Neural progenitor cell (in vitro differentiated cells): ENCODE measurements around the gene HDAC4.

Experiments used
- EZH2 ChIP-seq: fragments of 200-600 bp; sonication (generic); IDR thresholded peaks from 2 replicates; pipeline ENCODE4 v1.6.1; 2017; ENCODE audit warnings: antibody characterized with exemption, mild to moderate bottlenecking, moderate library complexity
- EZH2phosphoT487 ChIP-seq: fragments of 200-600 bp; sonication (generic); IDR thresholded peaks from 2 replicates; pipeline ENCODE4 v1.6.1; 2017; ENCODE audit warnings: antibody characterized with exemption
- TF ChIP-seq, protein P1 (sequence below): fragments of 200-600 bp; sonication (generic); IDR thresholded peaks from 2 replicates; pipeline ENCODE4 v1.5.1; 2017; ENCODE audit warnings: antibody characterized with exemption, mild to moderate bottlenecking

DNA sequence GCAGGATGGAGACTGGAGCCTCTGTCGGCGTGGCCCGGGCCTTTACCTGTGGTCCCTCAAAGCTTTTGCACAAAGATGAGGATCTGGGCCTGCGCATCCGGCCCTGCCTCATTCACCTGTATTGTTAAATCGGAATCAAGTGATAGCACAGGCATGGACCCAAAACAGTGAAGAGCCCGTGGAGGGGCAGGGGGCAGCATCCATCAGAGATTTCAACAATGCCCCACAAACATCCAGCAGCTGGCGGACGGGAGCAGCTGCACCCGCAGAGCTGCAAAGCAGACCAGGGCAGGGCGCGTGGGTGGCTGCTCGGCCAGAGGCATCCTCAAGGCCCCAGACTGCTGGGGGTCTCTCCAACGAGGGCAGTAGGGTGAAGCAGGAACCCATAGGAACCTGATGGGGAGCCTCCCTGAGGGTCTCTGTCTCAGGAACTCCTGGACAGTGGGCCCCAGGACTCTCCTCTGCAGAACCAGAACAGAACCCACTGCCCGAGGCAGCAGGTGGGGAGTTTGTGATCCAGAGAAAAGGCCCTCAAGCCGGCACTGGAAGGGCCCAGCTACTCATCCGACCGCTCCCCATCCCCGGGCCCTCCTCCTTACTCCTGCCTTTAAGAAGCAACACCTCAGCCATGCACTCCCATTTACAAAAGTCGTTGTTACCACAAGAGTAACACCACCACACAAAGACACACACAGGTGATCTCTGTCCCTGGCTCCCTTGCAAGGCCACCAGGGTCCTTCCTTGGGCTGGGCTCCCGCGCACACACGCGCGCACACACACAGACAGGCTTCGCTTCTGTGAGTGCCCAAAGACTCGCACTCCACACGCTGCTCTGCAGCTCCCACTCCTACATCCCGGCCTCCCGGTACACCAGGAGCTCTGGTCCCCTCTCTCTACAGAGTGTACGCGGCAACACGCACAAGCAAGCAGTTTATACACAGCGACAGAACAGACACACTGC, 28.8 kb downstream of the HDAC4 start:
- TF ChIP-seq, protein P1, sequence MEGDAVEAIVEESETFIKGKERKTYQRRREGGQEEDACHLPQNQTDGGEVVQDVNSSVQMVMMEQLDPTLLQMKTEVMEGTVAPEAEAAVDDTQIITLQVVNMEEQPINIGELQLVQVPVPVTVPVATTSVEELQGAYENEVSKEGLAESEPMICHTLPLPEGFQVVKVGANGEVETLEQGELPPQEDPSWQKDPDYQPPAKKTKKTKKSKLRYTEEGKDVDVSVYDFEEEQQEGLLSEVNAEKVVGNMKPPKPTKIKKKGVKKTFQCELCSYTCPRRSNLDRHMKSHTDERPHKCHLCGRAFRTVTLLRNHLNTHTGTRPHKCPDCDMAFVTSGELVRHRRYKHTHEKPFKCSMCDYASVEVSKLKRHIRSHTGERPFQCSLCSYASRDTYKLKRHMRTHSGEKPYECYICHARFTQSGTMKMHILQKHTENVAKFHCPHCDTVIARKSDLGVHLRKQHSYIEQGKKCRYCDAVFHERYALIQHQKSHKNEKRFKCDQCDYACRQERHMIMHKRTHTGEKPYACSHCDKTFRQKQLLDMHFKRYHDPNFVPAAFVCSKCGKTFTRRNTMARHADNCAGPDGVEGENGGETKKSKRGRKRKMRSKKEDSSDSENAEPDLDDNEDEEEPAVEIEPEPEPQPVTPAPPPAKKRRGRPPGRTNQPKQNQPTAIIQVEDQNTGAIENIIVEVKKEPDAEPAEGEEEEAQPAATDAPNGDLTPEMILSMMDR = no peak
- TF ChIP-seq EZH2phosphoT487 = no peak
- no peak for TF ChIP-seq EZH2
